Hematopoietic multipotent progenitor cell (in vitro differentiated cells): ENCODE data around the gene COX6A1. TPM values are rescaled to one million over a fixed set of nuclear protein-coding genes. Genes with fewer than 3 reads are reported as not detected.
"Not testable (repeated sequence)": the region's sequence is repeated elsewhere in the genome, so short reads cannot be mapped to it uniquely, and the experiment has no call there.

ENCODE experiments used
- DNase-seq, 3 donors: peaks; one replicate each; pipeline ENCODE4 v3.0.0-alpha.2; 2011 to 2015; ENCODE audit warnings: low read depth in 2 of 3, low spot score in 2 of 3
- total RNA-seq: library from RNA; depleted of rRNA; stranded (reverse); fragments of >200 nt; gene quantifications from one replicate; pipeline ENCODE4 v1.2.3, GENCODE V29; 2012

Gene COX6A1
- total RNA-seq, 1 donor, result 380 TPM

- peak in 2 of 3 donors; percentile 62 to 74 for DNase-seq
Measured at GRCh38 chr12:120466560-120467315, 28.8 kb downstream of the COX6A1 start.

- no peak for DNase-seq
Measured at GRCh38 chr12:120467439-120467838, 29.5 kb downstream of the COX6A1 start.

GRCh38 chr12:120468325-120468820, 30.5 kb downstream of the COX6A1 start:
- no peak for DNase-seq

GRCh38 chr12:120468821-120469449, 31.0 kb downstream of the COX6A1 start:
- DNase-seq, result peak in 2 of 3 donors; percentile 60 to 76

GRCh38 chr12:120469450-120470149, 31.7 kb downstream of the COX6A1 start, which contains the start of gene SRSF9:
Gene SRSF9, minus strand, starts transcription at chr12:120469748. Its CDS starts 139 bp downstream, at chr12:120469609.
- peak; percentile 98 to 99 (median 99) for DNase-seq

GRCh38 chr12:120470150-120470784, 32.4 kb downstream of the COX6A1 start:
- no peak for DNase-seq

GRCh38 chr12:120472521-120472920, 34.6 kb downstream of the COX6A1 start:
- no peak for DNase-seq

- no peak for DNase-seq
Measured at GRCh38 chr12:120473807-120474615, 36.1 kb downstream of the COX6A1 start.

- no peak for DNase-seq
Measured at GRCh38 chr12:120474616-120474960, 36.7 kb downstream of the COX6A1 start.

GRCh38 chr12:120475643-120476042, 37.7 kb downstream of the COX6A1 start:
- no peak for DNase-seq

- no peak for DNase-seq
Measured at GRCh38 chr12:120479458-120479857, 41.5 kb downstream of the COX6A1 start.

- DNase-seq, result no peak
Measured at GRCh38 chr12:120480211-120480610, 42.3 kb downstream of the COX6A1 start.

GRCh38 chr12:120481022-120481767, 43.3 kb downstream of the COX6A1 start:
- peak in 1 of 3 donors; percentile 23 for DNase-seq

GRCh38 chr12:120483621-120484020, 45.7 kb downstream of the COX6A1 start:
- no peak for DNase-seq

- DNase-seq, result no peak
Measured at GRCh38 chr12:120485961-120486881, 48.3 kb downstream of the COX6A1 start.

- DNase-seq, result not testable (repeated sequence)
Measured at GRCh38 chr12:120487552-120487951, 49.6 kb downstream of the COX6A1 start.

- DNase-seq, result no peak
Measured at GRCh38 chr12:120488057-120488640, 50.2 kb downstream of the COX6A1 start.

- DNase-seq, result no peak
Measured at GRCh38 chr12:120489018-120489417, 51.1 kb downstream of the COX6A1 start.
